HG03159 (cell line): ENCODE results near the gene RARA.

ENCODE experiments used
- ATAC-seq: cut with Tn5 transposase; IDR thresholded peaks from one replicate; pipeline ENCODE4 v1.9.1; 2021; ENCODE audit warnings: mild to moderate bottlenecking, moderate library complexity; ENCODE audit not compliant: unreplicated experiment

RARA gene

GRCh38 chr17:40315678-40316570 lies 6.9 kb downstream of the RARA start:
- ATAC-seq: no peak

GRCh38 chr17:40316571-40317344 lies 7.8 kb downstream of the RARA start:
- no peak for ATAC-seq

- no peak for ATAC-seq
Measured at GRCh38 chr17:40317345-40317873, 8.4 kb downstream of the RARA start.

- peak; percentile 51 for ATAC-seq
Measured at GRCh38 chr17:40317880-40318829, 9.2 kb downstream of the RARA start.

DNA sequence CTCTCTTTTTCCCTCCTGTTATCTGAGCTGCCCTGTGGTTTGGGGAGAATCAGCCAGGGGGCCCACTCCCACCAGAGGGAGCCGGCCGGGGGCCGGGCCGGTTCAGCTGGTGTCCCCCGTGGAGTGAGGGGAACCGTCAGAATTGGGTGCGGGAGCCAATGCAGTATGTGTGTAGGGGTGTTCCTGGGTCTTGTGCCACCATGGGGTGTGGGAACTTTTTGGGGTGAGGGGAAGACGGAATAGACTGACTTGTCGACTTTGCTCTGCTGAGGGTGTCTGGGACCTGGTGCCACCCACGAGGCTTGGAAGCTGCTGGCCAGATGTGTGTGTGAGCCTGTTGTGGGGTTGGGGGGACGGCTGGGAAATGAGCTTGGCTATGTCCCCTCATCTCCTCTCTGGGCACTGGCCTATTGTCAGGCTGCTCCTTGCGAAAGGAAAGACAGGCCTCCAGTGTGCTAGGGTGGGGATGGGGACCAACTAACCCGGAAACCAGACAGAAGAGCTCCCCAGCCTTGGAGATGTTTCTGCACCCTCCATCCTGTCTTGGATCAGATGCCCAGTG lies 9.9 kb downstream of the RARA start:
- no peak for ATAC-seq

DNA sequence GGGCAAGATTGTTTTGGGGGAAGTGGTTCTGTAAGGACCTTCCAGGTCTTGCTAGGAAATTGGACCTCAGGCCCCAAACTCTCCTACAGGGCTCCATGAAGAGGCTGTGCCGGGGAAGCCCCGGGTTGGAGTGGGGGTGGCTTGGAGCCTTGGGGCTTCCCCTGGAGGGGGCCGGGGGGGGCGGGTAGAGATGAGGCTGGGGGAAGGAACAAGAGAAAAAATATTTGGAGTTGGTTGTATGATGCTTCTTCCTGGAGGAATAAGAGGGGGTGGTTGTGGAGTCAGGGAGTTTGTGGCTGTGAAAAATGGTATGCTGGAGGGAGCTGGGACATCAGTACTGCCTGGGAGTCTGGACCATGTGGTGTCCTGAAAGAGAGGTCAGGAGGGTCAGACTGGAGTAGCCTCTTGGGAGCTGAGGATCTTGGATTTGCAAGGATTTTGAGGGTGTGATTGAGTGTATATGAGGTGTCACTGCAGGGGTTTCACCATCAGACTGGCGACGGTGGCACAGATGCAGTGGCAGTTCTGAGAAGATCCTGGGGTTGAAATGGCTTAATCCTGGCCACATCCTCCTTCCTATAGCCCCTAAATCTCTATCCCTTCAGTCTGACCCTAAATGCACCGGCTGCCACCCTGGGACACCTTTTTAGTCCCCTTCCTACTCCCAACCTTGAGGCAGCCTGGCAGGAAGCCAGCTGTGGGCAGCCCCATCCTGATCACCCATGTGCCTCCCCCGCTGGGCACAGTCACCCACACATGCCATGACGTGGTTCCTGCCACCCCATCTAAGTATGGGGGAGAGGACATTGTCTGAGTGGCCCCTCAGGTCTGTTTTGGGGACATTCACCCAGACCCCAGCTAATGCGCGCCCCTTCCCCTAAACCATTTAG lies 10.9 kb downstream of the RARA start:
- ATAC-seq: no peak

GRCh38 chr17:40320756-40321523 lies 12.0 kb downstream of the RARA start:
- no peak for ATAC-seq

- no peak for ATAC-seq
Measured at GRCh38 chr17:40321524-40321929, 12.5 kb downstream of the RARA start.

- ATAC-seq: no peak
Measured at GRCh38 chr17:40321961-40322357, 13.0 kb downstream of the RARA start.

GRCh38 chr17:40322358-40323315 lies 13.7 kb downstream of the RARA start:
- ATAC-seq: peak; percentile 34

DNA sequence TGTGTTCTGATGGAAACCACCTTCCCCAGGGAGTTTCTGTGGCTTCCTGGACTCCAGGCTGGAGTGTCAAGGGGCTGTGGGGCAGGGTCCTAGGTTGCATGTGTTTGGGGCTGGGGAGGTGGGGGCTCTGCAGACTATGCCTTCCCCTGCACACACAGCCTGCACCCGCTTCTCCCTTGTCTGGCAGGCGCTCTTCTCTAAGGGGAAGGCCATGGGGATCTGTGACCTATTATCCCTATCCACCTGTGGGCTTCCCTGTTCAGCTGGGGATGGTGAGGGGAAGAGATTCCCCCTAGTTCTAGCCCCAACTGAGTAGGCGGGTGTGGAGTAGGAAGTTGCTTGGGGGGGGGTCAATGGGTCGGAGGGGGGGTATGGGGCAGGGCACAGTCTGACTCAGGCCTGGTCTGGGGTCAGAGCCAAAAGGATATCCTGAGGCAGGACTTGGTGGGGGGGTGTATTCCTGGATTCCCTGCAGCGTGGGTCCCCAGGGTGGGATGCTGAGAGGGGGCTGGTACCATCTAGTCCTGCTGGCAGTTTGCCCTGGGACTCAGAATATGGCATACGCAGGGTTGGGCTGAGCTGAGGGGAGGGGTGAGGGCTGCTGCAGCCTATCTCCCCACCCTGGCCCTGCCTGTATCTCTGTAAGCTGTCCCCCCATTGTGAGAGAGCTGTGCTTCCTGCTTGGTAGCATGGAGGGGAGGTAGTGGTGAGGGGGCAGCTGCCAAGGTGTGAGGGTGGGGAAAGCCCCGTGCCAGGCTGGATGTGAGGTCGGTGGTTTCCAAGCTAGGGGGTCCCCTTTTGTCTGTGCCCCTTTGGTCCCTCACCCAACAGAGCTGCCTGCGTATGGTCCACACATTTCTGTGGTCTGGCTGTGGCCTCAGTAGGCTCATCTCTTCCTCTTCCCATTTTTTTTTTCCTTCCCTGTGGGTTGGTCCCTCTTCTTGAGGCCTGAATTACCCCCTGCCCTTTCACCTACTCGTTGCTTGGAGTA lies 14.7 kb downstream of the RARA start:
- no peak for ATAC-seq

DNA sequence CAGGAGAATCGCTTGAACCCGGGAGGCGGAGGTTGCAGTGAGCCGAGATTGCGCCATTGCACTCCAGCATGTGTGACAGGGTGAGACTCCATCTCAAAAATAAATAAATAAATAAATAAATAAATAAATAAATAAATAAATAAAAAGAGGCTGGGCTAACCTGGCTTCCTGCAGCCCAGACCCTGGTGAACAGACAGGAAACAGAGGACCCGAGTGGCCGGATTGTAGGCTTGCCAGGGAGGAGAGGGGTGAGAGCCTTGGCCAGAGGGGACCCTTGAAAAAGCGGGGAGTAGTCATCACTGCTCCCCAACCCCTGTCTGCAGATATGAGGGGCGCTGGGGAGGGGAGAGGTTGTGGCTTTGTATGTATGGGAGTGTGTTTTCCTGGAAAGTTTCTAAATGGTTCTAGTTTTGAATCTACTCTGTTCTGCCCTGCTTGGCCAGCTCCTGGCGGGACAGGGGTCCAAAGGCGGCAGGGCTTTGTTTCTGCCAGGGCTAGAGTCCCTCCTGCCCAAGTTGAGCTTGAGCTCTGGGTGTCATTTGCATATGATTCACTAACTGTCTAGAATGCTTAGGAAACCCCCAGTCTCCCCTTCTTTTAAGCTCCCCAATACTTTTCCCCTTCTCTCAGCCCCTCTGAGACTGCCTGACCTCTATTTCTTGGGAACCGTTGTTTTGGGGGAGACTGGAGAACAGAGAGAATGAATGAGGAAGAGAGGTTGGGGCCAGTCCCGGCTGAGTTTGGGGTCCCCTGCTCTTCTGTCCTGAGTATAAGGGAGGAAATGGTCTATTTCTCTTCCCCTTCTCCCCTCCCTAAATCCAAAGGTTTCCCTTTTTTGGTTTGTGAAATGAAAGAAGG lies 16.4 kb downstream of the RARA start:
- no peak for ATAC-seq

GRCh38 chr17:40326014-40326831 lies 17.2 kb downstream of the RARA start:
- no peak for ATAC-seq

DNA sequence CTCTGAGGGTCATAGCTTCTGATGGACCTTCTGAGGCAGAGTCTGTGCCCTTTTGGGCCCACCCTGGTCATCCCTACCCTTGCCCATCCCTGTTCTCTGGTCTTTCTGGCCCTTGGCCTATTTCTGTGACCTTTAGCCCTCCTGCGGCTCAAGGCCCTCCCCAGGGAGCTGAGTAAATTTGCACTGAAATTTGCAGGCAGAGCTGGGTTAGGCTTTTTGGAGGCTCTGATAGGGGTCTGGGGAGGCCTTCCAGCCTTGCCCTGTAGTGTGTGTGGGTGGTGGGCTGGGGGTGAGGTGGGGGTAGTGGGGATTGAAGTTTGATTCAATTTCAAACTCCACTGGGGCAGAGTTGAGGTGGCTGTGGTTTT lies 17.8 kb downstream of the RARA start:
- no peak for ATAC-seq
